ENCODE data around the gene EYA3.

EYA3 gene

GRCh38 chr1:27970401-27970800 is 118.0 kb downstream of the EYA3 start:
- DNase-seq (ENCODE audit: low read depth, low spot score), result no peak

DNA sequence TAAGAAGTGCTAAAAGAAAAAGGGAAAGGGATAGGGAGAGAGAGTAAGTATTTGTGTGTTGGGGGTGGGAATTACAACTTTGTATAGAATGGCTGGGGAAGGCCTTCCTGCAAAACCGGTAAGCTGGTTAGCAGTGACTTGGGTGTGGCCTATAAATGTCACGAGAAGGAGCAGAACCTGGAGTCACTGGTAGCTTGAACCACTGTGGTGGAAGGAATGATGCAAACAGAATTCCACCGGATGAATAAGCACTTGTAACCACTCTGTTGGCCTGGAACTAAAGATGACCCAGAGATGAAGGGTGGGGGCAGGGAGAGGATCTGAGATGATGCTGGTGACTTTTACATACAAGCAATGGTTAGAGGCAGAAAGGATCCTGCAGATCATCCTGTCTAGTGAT is 119.7 kb downstream of the EYA3 start:
- DNase-seq (ENCODE audit: low read depth, low spot score), result no peak

GRCh38 chr1:27967884-27968466 is 120.4 kb downstream of the EYA3 start:
- no peak for DNase-seq (ENCODE audit: low read depth, low spot score)

- DNase-seq (ENCODE audit: low read depth, low spot score), result no peak
Observed at GRCh38 chr1:27967106-27967883, 121.1 kb downstream of the EYA3 start.

GRCh38 chr1:27966402-27967105 is 121.9 kb downstream of the EYA3 start:
- no peak for DNase-seq (ENCODE audit: low read depth, low spot score)

DNA sequence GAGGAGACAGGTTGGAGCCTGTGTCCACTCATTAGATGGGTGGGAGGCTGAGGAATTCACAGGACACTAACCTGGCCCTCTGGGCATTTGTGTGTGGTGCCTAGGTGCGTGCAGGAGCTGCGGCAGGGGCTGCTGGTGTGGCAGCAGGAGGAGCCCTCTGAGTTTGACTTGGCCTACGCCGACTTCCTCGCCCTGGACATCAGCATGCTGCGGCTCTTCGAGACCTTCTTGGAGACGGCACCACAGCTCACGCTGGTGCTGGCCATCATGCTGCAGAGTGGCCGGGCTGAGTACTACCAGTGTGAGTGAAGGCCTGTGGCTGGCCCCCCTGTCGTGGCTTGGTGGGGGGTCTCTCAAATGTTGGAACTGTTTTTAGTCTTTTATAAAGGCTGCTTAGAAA is 125.0 kb downstream of the EYA3 start:
- DNase-seq (ENCODE audit: low read depth, low spot score), result no peak

DNA sequence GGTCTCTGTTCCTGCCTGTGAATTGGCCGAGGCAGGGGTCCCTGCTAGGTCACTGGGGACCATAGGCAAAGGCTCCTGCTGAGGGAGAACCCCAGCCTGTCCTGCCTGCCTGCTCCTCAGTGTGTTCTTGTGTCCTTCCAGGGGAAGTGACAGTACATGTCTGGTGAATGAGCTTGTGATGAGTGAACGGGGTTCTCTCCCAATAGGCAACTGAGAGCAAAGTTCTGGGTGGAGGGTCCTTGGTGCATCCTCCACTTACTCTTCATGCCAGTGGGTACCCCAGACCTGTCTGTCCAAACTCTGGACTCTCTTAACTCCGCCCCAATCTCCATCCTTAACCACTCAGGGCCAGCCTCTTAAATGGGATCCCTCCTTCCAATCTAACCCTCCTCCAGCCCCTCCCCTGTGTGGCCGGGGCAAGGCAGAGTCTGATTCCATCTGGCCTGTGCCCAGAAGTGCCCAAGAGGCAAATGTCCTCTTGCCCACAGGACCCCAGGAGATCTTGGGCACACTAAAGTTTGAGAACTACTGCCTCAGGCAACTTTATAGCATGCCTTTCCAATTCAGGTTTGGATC is 126.7 kb downstream of the EYA3 start:
- DNase-seq (ENCODE audit: low read depth, low spot score), result no peak

DNA sequence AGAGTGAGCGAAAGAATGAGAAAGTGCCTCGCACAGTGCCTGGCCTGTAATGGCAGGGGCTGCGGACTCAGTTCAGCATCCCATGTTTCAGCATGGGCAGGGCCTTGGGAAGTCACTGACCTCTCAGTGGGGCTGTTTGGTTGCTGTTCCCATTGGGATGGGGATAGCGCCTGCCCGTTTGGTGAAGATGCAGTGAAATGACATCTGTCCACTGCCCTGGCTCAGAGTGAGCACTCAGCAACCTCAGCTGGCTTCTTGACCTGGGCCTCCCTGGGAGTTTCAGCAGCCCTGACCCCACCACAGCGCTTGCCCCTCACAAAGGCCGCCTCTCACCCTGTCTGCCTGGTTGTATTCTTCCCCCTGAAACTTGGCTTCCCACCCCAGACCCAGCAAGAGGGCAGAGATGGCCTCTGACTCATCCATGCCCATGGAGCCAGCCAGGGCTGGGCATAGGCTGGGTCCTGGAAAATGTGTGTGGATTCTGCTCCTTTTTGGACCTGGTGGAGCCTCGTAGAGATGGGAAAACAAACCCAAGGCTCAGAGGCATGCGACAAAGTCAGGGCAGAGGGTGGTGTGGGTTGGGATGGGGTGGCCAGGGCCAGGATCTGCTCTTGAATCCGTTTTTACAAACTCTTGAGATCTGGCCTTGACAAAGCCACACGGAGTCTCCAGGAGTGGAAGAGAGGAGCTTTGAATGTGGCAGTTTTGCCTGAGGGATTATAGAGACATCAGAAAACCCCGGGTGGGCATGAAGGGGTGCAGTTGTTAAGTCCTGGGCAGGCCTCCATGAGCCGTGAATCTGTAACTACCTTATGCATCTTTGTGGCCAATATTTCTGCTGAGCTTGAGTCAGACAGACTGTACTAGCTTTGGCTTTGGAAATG is 127.4 kb downstream of the EYA3 start:
- DNase-seq (ENCODE audit: low read depth, low spot score), result no peak

DNA sequence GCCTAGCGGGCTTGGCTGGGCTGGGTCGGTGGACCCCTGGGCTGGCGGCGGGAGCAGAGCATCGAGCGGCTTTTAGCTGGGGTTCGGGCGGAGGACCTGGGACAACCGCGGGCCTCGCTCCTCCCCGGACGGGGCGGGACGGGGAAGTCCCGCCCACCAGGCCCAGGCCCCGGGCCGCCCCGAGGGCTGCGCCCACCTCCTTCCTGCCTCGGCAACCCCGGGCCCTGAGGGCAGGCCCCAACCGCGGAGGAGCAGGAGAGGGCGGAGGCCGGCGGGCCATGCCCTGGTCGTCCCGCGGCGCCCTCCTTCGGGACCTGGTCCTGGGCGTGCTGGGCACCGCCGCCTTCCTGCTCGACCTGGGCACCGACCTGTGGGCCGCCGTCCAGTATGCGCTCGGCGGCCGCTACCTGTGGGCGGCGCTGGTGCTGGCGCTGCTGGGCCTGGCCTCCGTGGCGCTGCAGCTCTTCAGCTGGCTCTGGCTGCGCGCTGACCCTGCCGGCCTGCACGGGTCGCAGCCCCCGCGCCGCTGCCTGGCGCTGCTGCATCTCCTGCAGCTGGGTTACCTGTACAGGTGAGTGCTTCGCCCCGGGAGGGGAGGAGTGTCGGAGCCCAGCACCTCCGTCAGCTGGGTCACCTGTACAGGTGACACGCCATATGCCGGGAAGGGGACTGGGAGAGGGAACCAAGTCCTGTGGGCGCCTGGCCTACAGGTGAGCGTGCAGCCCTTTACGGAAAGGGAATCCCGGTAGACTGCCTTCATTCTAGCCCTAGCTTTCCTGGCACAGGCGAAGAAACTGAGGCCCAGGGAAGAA is 128.4 kb downstream of the EYA3 start, which contains the start of gene XKR8:
TSS of gene XKR8 (plus strand) at position 182 of the 812 bp plus-strand sequence. CDS start at position 279, 97 bp downstream.
- DNase-seq (ENCODE audit: low read depth, low spot score), result peak; percentile 61

- no peak for DNase-seq (ENCODE audit: low read depth, low spot score)
Observed at GRCh38 chr1:27958513-27958912, 129.9 kb downstream of the EYA3 start.

- DNase-seq (ENCODE audit: low read depth, low spot score), result no peak
Observed at GRCh38 chr1:27957655-27958054, 130.8 kb downstream of the EYA3 start.

DNA sequence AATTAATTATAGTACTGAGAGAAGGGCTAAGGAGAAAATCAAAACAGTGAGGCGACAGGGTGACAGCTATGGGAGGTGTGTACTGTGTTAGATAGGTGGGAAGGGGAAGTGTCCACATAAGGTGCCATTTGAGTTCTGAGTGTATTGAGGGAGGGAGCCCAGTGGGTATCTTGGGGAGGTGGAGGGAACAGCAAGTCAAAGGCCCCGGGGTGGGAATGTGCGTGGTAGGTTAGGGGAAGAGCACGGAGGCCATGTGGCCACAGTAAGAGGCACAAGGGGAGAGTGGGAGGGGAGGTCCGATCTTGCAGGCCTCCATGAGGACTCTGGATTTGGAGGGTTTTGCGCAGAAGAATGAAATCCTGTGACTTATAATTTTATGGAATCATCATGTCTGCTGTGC is 131.6 kb downstream of the EYA3 start:
- DNase-seq (ENCODE audit: low read depth, low spot score), result no peak

GRCh38 chr1:27955076-27955475 is 133.3 kb downstream of the EYA3 start:
- no peak for DNase-seq (ENCODE audit: low read depth, low spot score)

- DNase-seq (ENCODE audit: low read depth, low spot score), result no peak
Observed at GRCh38 chr1:27954186-27954585, 134.2 kb downstream of the EYA3 start.

GRCh38 chr1:27952147-27952546 is 136.3 kb downstream of the EYA3 start:
- DNase-seq (ENCODE audit: low read depth, low spot score), result no peak

GRCh38 chr1:27951396-27951795 is 137.0 kb downstream of the EYA3 start:
- no peak for DNase-seq (ENCODE audit: low read depth, low spot score)

GRCh38 chr1:27949027-27949426 is 139.4 kb downstream of the EYA3 start:
- no peak for DNase-seq (ENCODE audit: low read depth, low spot score)

DNA sequence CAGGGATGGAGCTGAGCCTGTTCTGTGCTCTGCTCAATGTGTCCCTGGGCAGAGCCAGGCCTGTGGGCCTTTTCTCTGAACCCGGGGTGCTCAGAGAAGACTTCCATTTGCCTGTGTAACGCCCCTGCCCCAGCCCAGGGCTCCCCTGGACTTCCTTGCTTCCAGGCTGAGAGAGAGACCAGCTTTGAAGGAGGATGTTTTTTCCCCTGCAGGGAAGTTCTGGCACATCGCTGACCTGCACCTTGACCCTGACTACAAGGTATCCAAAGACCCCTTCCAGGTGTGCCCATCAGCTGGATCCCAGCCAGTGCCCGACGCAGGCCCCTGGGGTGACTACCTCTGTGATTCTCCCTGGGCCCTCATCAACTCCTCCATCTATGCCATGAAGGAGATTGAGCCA is 143.4 kb downstream of the EYA3 start:
- DNase-seq (ENCODE audit: low read depth, low spot score), result no peak

GRCh38 chr1:27941671-27942540 is 146.5 kb downstream of the EYA3 start:
- no peak for DNase-seq (ENCODE audit: low read depth, low spot score)

All from activated naive CD8-positive, alpha-beta T cell treated with anti-CD3 and anti-CD28 coated beads, Interleukin-2, amount 50 U/mL, for 16 hours (primary cell).